Karpas-422 (cell line): ENCODE data around the gene KRI1. TPM values are rescaled to one million over a fixed set of nuclear protein-coding genes. Genes with fewer than 3 reads are reported as not detected.

Source experiments
- small RNA-seq: library from RNA; depleted of rRNA; stranded (forward); fragments of <200 nt; gene quantifications from one replicate; pipeline ENCODE3, GENCODE V24; 2014
- total RNA-seq: library from RNA; depleted of rRNA; stranded (reverse); fragments of >200 nt; shearing (Covaris generic); gene quantifications from 2 replicates; pipeline ENCODE4 v1.2.3, GENCODE V29; 2014; ENCODE audit warnings: low replicate concordance; rRNA removed

Gene KRI1
- total RNA-seq, 1 experiment from 2014 or later, result 30.0 TPM

Small RNAs within 50 kb of the gene (small RNA-seq; reads per million reads assigned to genes)
- not detected for gene MIR1238
- gene RNU7-140P, result not detected

Other genes starting within 250 kb of the KRI1 start
- gene FDX2, start 250.0 kb downstream of the KRI1 start, total RNA-seq, result 11.9 and 23.2 TPM in 2 replicates
- gene RAVER1, start 232.5 kb downstream of the KRI1 start, total RNA-seq, result 13.2 and 19.6 TPM in 2 replicates
- gene ICAM3, start 226.4 kb downstream of the KRI1 start, total RNA-seq, result 92.1 and 206 TPM in 2 replicates
- 108 and 158 TPM in 2 replicates for gene TYK2, start 185.4 kb downstream of the KRI1 start, total RNA-seq
- 86.3 and 225 TPM in 2 replicates for gene CDC37, start 162.5 kb downstream of the KRI1 start, total RNA-seq
- gene PDE4A, start 145.5 kb downstream of the KRI1 start, total RNA-seq, result 2.6 and 2.9 TPM in 2 replicates
- gene KEAP1, start 62.7 kb downstream of the KRI1 start, total RNA-seq, result 25.0 and 53.9 TPM in 2 replicates
- not detected in 2 replicates for gene S1PR5, start 48.6 kb downstream of the KRI1 start, total RNA-seq
- 7.0 and 15.2 TPM in 2 replicates for gene ATG4D, start 22.1 kb downstream of the KRI1 start, total RNA-seq
- 2.3 and 3.7 TPM in 2 replicates for gene CDKN2D, start 3.0 kb upstream of the KRI1 start, total RNA-seq
- not detected in 2 replicates for gene AP1M2, start 21.3 kb upstream of the KRI1 start, total RNA-seq
- gene SLC44A2, start 59.5 kb upstream of the KRI1 start, total RNA-seq, result 38.2 and 48.0 TPM in 2 replicates
- gene ILF3, start 88.3 kb upstream of the KRI1 start, total RNA-seq, result 113 and 194 TPM in 2 replicates
- gene QTRT1, start 135.4 kb upstream of the KRI1 start, total RNA-seq, result 28.2 and 44.4 TPM in 2 replicates
- 91.1 and 93.7 TPM in 2 replicates for gene DNM2, start 152.1 kb upstream of the KRI1 start, total RNA-seq